GM12878 (cell line): ENCODE results near the gene EML3. TPM values are rescaled to one million over a fixed set of nuclear protein-coding genes. Genes with fewer than 3 reads are reported as not detected.

Source experiments
- ASH2L ChIP-seq: fragments of 300-600, 200-600 bp; sonication (generic); IDR thresholded peaks from 2 replicates; pipeline ENCODE4 v1.6.1; 2017; ENCODE audit warnings: low read depth, mild to moderate bottlenecking, borderline replicate concordance
- CUX1 ChIP-seq: IDR thresholded peaks from 2 replicates; pipeline ENCODE4 v1.6.1; 2012; ENCODE audit warnings: improper control_type of control experiment, low read depth, low read length; ENCODE audit not compliant: insufficient replicate concordance
- FOS ChIP-seq: IDR thresholded peaks from 3 replicates; pipeline ENCODE4 v1.6.1; 2011; ENCODE audit warnings: borderline replicate concordance; ENCODE audit not compliant: insufficient read length; ENCODE audit errors: extremely low read depth
- FOXK2 ChIP-seq: fragments of 450-650 bp; IDR thresholded peaks from 2 replicates; pipeline ENCODE4 v1.6.1; 2017; ENCODE audit warnings: mild to moderate bottlenecking, moderate library complexity
- GATAD2B ChIP-seq: fragments of 450-650 bp; conservative IDR thresholded peaks from 2 replicates; pipeline ENCODE4 v1.6.1; 2017; ENCODE audit warnings: low read depth, mild to moderate bottlenecking, moderate library complexity
- HDAC6 ChIP-seq: fragments of 200-600 bp; sonication (generic); IDR thresholded peaks from one replicate; pipeline ENCODE4 v1.8.0; 2017; ENCODE audit warnings: antibody characterized with exemption; ENCODE audit not compliant: unreplicated experiment
- IKZF2 ChIP-seq, 2 experiments: fragments of 450-650 bp; IDR thresholded peaks; 2 replicates each; pipeline ENCODE4 v1.6.1; 2017; ENCODE audit warnings: mild to moderate bottlenecking in 2 of 2, moderate library complexity in 2 of 2
- JUND ChIP-seq: IDR thresholded peaks from 2 replicates; pipeline ENCODE4 v1.6.1; 2012; ENCODE audit warnings: low read depth, mild to moderate bottlenecking, low read length, improper control_type of control experiment, moderate library complexity
- LARP7 ChIP-seq: fragments of 450-650 bp; IDR thresholded peaks from 2 replicates; pipeline ENCODE4 v1.6.1; 2017; ENCODE audit warnings: mild to moderate bottlenecking
- MTA3 ChIP-seq: IDR thresholded peaks from 2 replicates; pipeline ENCODE4 v1.6.1; 2012; ENCODE audit warnings: low read length, inconsistent platforms, borderline replicate concordance
- NFXL1 ChIP-seq: fragments of 450-650 bp; IDR thresholded peaks from 2 replicates; pipeline ENCODE4 v1.6.1; 2017; ENCODE audit warnings: antibody characterized with exemption, mild to moderate bottlenecking, borderline replicate concordance
- NRF1 ChIP-seq: conservative IDR thresholded peaks from 2 replicates; pipeline ENCODE4 v1.6.1; 2011; ENCODE audit warnings: mild to moderate bottlenecking, low read depth, low read length, improper control_type of control experiment
- RAD21 ChIP-seq: IDR thresholded peaks from 2 replicates; pipeline ENCODE4 v1.6.1; 2011; ENCODE audit warnings: mild to moderate bottlenecking, low read depth, low read length, moderate library complexity; ENCODE audit not compliant: insufficient read depth
- RBBP5 ChIP-seq: fragments of 200-600 bp; sonication (generic); conservative IDR thresholded peaks from 2 replicates; pipeline ENCODE4 v1.6.1; 2016
- RCOR1 ChIP-seq: conservative IDR thresholded peaks from 2 replicates; pipeline ENCODE4 v1.6.1; 2012; ENCODE audit warnings: low read depth, low read length, improper control_type of control experiment
- RFX5 ChIP-seq: IDR thresholded peaks from 2 replicates; pipeline ENCODE4 v1.6.1; 2011; ENCODE audit warnings: low read depth, low read length, improper control_type of control experiment
- RUNX3 ChIP-seq: IDR thresholded peaks from 2 replicates; pipeline ENCODE4 v1.6.1; 2012; ENCODE audit warnings: low read length, inconsistent platforms
- SMAD1 ChIP-seq: fragments of 450-650 bp; IDR thresholded peaks from 2 replicates; pipeline ENCODE4 v1.6.1; 2018; ENCODE audit warnings: mild to moderate bottlenecking, low read depth; ENCODE audit not compliant: partially characterized antibody
- TCF7 ChIP-seq: IDR thresholded peaks from 2 replicates; pipeline ENCODE4 v1.6.1; 2014; ENCODE audit warnings: antibody characterized with exemption, borderline replicate concordance
- USF1 ChIP-seq: IDR thresholded peaks from 2 replicates; pipeline ENCODE4 v1.6.1; 2011; ENCODE audit warnings: borderline replicate concordance, low read depth, mild to moderate bottlenecking, moderate library complexity, mixed read lengths, low read length; ENCODE audit not compliant: insufficient read depth; ENCODE audit errors: extremely low read length
- USF2 ChIP-seq: IDR thresholded peaks from 2 replicates; pipeline ENCODE4 v1.6.1; 2011; ENCODE audit warnings: low read depth, low read length, improper control_type of control experiment, borderline replicate concordance
- ZBTB33 ChIP-seq: fragments of 450-650 bp; IDR thresholded peaks from 2 replicates; pipeline ENCODE4 v1.6.1; 2017; ENCODE audit warnings: mild to moderate bottlenecking
- ZNF217 ChIP-seq: fragments of 450-650 bp; IDR thresholded peaks from 2 replicates; pipeline ENCODE4 v1.6.1; 2017; ENCODE audit warnings: antibody characterized with exemption, mild to moderate bottlenecking
- polyA plus RNA-seq, 11 experiments: library from polyadenylated mRNA; depleted of rRNA in 4 of 11; unstranded in 6 of 11; stranded (reverse) in 5 of 11; fragments of >200 nt; fragmentation: Nextera tagmentation in 4 of 11; fragmentation: Illumina TruSeq in 1 of 11; extraction: Ambion mirVana in 4 of 11; extraction: Trizol in 1 of 11; gene quantifications; 1 replicate in 1 of 11; 2 replicates in 10 of 11; pipeline versions ENCODE4 v1.2.1 to v1.2.3, GENCODE V29; 2011 to 2016; ENCODE audit warnings: inconsistent platforms in 2 of 11, missing spikeins in 2 of 11, low read depth in 1 of 11
- total RNA-seq, 4 experiments: library from RNA; depleted of rRNA in 3 of 4; stranded (reverse); fragments of >200 nt in 3 of 4; fragmentation: Illumina TruSeq in 1 of 4; extraction: Trizol in 1 of 4; gene quantifications; 2 replicates each; pipeline versions ENCODE4 v1.2.1 to v1.2.3, GENCODE V29; 2013 to 2021

EML3 gene
- total and polyA plus RNA-seq, 10 of the 15 experiments (the other 5 are each of a cell fraction or from before 2014, with no cell fraction given) = 0.58 to 82.5 (median 24.8) TPM

- TF ChIP-seq IKZF2 (IDR thresholded peaks at IDR 0.05) = peak; percentile 94 to 96
- no peak; the same call in 1 of the 2 replicates for TF ChIP-seq RCOR1
- no peak for TF ChIP-seq ASH2L
- TF ChIP-seq LARP7 = no peak
- no peak for TF ChIP-seq RAD21
- no peak for TF ChIP-seq HDAC6
- TF ChIP-seq NFXL1 = no peak
- TF ChIP-seq CUX1 = no peak
- TF ChIP-seq ZBTB33 = no peak
- no peak for TF ChIP-seq RBBP5
- peak; percentile 88 for TF ChIP-seq GATAD2B
- no peak for TF ChIP-seq FOXK2
- peak; percentile 88 for TF ChIP-seq TCF7
- no peak for TF ChIP-seq USF1
- peak; percentile 56; the same call in 1 of the 2 replicates for TF ChIP-seq JUND
- peak; percentile 97 for TF ChIP-seq MTA3
- TF ChIP-seq NRF1 = no peak
- TF ChIP-seq USF2 = no peak; the same call in 1 of the 2 replicates
- peak; percentile 93 for TF ChIP-seq RUNX3
- TF ChIP-seq FOS = no peak
- TF ChIP-seq RFX5 = no peak
- TF ChIP-seq ZNF217 = no peak; the same call in 1 of the 2 replicates
- no peak for TF ChIP-seq SMAD1
Measured at GRCh38 chr11:62555464-62556107, 57.0 kb downstream of the EML3 start (continued).
